Ectodermal cell (in vitro differentiated cells): ENCODE measurements around the gene GPX6.
A peak's percentile ranks its signal among the peaks of the same experiment; 100 is the strongest.

Experiments used
- H3K27ac ChIP-seq: 2 replicates; pipeline ENCODE4 v1.7.0; 2013; ENCODE audit warnings: mild to moderate bottlenecking, low read depth, low read length; ENCODE audit not compliant: insufficient read depth, poor library complexity, severe bottlenecking
- H3K27me3 ChIP-seq: 2 replicates; pipeline ENCODE4 v1.7.0; 2013; ENCODE audit warnings: mild to moderate bottlenecking, low read length; ENCODE audit not compliant: insufficient read depth, control insufficient read depth, poor library complexity, severe bottlenecking
- H3K36me3 ChIP-seq: one replicate; pipeline ENCODE4 v1.7.0; 2013; ENCODE audit warnings: low read length; ENCODE audit not compliant: control insufficient read depth, insufficient read depth
- H3K4me1 ChIP-seq: one replicate; pipeline ENCODE4 v1.7.0; 2013; ENCODE audit warnings: low read length; ENCODE audit not compliant: control insufficient read depth, insufficient read depth
- H3K4me3 ChIP-seq: 2 replicates; pipeline ENCODE4 v1.7.0; 2013; ENCODE audit warnings: low read depth, low read length, control low read depth; ENCODE audit not compliant: insufficient read depth
- H3K9me3 ChIP-seq: 2 replicates; pipeline ENCODE4 v1.7.0; 2013; ENCODE audit warnings: mild to moderate bottlenecking, low read length, moderate library complexity; ENCODE audit not compliant: control insufficient read depth
- WGBS, 2 experiments: methylation state at CpG; one replicate each; pipeline ENCODE4 v1.1.7; 2013; ENCODE audit warnings: missing lambda C conversion rate in 2 of 2; 5-methylcytosine and 5-hydroxymethylcytosine counted together

The GPX6 gene

DNA sequence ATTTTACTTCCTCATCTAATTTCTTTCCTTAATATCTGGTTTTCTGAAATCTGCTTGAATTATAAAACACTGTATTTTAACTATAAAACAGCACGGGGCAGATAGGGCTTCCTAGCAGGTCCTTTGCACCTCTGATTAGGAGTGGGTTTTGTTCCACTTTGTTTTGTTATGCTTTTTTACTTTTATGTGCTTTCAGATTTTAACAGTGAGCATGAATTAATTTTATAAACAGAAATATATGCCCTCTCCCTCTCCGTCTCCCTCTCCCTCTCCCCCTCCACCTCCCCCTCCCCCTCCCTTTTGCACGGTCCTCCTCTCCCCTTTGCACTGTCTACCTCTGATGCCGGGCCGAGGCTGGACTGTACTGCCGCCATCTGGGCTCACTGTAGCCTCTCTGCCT lies 14.3 kb downstream of the GPX6 start:
- WGBS, 2 experiments: 93% methylated on average over 5 to 6 of the region's 6 CpGs
- Histone ChIP-seq H3K27ac (no peak overlapping the region), H3K4me3 (no peak overlapping the region), H3K4me1 (peaks cover 13% of the 10 kb centered on the region), H3K9me3 (no peaks in the 10 kb centered on the region), H3K27me3 (no peaks in the 10 kb centered on the region), H3K36me3 (no peaks in the 10 kb centered on the region)

DNA sequence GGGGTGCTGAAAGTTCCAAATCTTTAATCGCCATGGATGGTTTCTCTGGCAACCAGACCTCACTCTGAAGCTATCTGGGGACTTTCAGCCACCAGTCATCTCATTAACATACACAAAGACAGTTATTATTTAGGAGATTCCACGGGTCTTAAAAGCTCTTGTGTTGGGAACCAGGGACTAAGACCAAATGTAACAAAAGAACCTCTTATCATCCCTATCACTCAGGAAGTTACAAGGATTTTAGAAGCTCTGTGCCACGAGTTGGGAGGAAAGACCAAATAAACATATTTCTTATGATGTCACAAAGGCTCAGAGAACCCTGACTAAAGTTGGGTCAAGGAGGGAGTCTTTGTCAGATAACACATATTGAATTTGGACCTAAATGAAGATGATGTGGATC lies 17.7 kb downstream of the GPX6 start:
- no peak overlapping the region for H3K4me3 ChIP-seq
- no peaks in the 10 kb centered on the region for H3K36me3 ChIP-seq
- peaks cover 10% of the 10 kb centered on the region for H3K4me1 ChIP-seq
- WGBS, 2 experiments: 57 to 85% methylated on average over 2 to 3 of the region's 3 CpGs
- no peaks in the 10 kb centered on the region for H3K27me3 ChIP-seq
- H3K9me3 ChIP-seq: no peaks in the 10 kb centered on the region
- peak overlapping the region; percentile 9 for H3K27ac ChIP-seq

DNA sequence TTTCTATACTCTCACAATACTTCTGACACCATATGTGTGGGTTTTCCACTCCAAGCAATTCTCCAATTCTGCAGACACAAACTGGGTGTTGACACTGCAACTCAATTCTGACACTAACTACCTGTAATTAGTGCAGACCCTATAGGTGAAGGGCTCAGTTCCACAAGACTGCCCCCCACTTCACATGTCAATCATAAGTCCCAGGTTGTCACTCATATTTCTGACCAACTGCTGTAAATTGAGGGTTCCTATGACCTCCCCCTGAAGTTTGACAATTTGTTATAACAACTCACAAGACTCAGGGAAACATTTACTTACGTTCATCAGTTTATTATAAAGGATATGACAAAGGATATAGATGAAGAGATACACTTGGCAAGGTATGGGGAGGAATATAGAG lies 18.3 kb downstream of the GPX6 start:
- H3K27me3 ChIP-seq: no peaks in the 10 kb centered on the region
- H3K4me1 ChIP-seq: peaks cover 10% of the 10 kb centered on the region
- H3K27ac ChIP-seq: no peak overlapping the region
- WGBS, 2 experiments: 100% methylated on average over 1 of the region's 1 CpG; no CpG with 5 or more reads in 1 of the 2 experiments
- H3K36me3 ChIP-seq: no peaks in the 10 kb centered on the region
- no peaks in the 10 kb centered on the region for H3K9me3 ChIP-seq
- no peak overlapping the region for H3K4me3 ChIP-seq

DNA sequence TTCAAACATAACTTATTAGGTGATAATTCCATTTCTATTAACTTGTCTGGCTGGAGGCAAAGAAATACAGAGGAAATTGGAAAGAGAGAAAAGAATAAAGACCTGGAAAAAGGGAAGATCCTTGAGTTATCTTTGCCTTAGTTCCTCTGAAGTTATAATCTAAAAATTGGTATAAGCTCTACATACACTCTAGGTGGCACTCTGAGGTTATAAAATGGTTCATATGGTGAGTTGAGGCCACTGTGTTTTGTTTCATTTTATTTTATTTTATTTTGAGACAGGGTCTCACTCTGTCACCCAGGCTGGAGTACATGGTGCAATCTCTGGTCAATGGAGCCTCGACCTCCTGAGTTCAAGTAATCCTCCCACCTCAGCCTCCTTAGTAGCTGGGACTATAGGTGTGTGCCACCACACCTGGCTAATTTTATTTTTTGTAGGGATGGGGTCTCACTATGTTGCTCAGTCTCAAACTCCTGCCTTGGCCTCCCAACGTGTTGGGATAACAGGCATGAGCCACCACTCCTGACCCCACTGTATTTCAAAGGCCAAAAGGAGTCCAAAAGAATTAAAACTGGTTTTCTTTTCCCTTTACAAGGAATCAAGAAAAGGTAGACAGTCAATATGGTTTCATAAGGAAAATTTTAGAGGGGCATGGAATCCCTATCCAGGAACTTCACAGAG lies 19.4 kb downstream of the GPX6 start:
- H3K9me3 ChIP-seq: no peaks in the 10 kb centered on the region
- no peak overlapping the region for H3K4me3 ChIP-seq
- H3K27me3 ChIP-seq: no peaks in the 10 kb centered on the region
- WGBS, 2 experiments: 64 to 74% methylated on average over 2 of the region's 2 CpGs
- no peak overlapping the region for H3K27ac ChIP-seq
- H3K4me1 ChIP-seq: peaks cover 10% of the 10 kb centered on the region
- H3K36me3 ChIP-seq: no peaks in the 10 kb centered on the region

DNA sequence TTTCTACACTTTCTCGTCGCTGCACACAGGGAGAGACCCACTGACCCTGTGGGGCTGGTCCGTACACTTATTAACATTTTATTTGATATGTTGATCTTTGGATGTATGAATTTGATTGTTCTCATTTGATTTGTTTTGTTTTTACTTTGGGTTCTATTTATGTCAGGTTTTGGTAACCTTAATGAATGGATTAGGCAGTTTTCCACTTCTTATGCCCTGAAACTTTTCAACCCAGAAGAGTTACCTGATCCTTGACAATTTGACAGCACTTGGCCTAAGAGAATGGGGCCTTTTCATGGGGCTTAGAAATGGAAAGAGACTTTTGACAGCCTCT lies 23.6 kb downstream of the GPX6 start:
- Histone ChIP-seq H3K9me3 (no peaks in the 10 kb centered on the region), H3K36me3 (no peaks in the 10 kb centered on the region), H3K4me3 (no peak overlapping the region), H3K4me1 (no peaks in the 10 kb centered on the region), H3K27me3 (no peaks in the 10 kb centered on the region), H3K27ac (no peak overlapping the region)
- WGBS, 2 experiments: 90 to 96% methylated on average over 3 of the region's 3 CpGs

DNA sequence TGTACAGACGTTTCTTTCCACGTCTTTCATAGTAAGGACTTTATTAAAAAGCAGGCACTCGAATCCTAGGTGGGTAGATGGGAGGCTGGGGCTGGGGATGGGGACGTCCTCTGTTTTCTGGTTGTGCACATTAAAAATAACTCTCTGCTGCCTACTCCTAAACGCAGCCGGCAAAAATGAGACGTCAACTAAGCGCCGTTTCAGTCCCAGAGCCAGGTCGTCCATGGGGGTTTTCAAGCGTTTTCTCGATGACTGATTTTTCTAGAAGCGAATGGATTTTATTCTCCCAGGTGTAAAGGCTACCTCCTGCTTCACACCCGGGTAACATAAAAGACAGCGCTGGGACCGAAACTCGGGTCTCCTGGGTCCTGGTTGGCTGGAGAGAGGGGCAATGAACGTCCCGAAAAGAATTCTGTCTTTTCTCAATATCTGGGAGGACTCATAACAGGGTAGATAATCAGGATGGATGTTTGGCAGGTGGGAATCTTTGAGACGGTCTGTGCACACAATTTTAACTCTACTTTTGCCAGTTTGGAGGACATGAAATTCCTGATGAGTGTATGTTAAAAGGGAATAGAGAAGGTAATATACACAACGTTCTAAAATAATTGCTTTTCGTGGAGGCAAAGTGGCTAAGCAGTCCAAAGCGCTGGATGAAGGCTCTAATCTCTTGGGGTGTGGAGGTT lies 25.2 kb downstream of the GPX6 start:
- 17 to 23% methylated on average over 23 of the region's 23 CpGs for WGBS, 2 experiments

DNA sequence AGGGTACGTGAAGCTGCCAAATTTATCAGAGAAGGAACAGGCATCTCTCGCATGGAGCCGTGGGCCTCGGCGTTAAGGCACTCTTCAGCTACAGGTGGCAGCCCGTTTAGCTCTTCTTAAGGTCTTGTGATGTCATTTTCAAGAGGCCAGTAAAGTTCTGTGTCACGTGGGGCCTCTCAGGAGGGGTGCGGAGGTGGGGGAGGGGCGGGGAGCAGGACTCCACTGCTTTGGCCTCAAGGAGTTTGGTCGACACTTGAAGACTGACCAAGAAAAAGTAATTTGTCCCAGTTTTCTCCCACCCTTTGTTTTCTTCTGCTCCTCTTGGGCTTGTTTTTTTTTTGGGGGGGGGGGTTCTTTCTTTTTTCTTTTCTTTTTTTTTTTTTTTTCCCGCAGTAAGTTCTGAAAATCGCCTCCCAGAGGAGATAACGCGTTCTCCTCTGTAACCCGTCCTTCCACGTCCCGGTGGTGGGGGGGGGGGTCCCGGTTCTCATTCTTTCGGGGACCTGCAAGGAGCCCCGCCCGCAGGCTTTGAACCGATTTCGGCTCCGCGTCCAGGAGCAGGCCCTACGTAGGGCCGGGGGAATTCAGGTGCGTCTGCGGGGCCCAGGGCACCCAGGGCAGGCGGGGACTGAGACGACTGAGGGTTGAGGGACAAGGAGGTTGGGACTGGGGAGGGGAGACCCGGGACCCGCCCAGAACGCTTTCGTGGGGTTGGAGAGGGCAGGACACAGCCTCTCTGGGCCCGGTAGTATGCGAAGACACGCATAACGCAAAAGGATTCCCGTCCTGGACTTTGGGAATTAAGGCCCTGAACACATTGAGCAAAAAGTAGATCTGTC lies 26.0 kb downstream of the GPX6 start:
- Histone ChIP-seq H3K9me3 (no peaks in the 10 kb centered on the region), H3K4me1 (no peaks in the 10 kb centered on the region), H3K36me3 (no peaks in the 10 kb centered on the region), H3K4me3 (peak overlapping the region; percentile 81), H3K27ac (peak overlapping the region; percentile 60), H3K27me3 (no peaks in the 10 kb centered on the region)
- 0 to 1% methylated on average over 39 to 40 of the region's 40 CpGs for WGBS, 2 experiments

More for the DNA sequence above, 25.2 kb downstream of the GPX6 start:
- no peak overlapping the region for H3K27ac ChIP-seq
- H3K4me3 ChIP-seq: peak overlapping the region; percentile 81
- no peaks in the 10 kb centered on the region for H3K9me3 ChIP-seq
- H3K4me1 ChIP-seq: no peaks in the 10 kb centered on the region
- H3K36me3 ChIP-seq: no peaks in the 10 kb centered on the region
- H3K27me3 ChIP-seq: no peaks in the 10 kb centered on the region

DNA sequence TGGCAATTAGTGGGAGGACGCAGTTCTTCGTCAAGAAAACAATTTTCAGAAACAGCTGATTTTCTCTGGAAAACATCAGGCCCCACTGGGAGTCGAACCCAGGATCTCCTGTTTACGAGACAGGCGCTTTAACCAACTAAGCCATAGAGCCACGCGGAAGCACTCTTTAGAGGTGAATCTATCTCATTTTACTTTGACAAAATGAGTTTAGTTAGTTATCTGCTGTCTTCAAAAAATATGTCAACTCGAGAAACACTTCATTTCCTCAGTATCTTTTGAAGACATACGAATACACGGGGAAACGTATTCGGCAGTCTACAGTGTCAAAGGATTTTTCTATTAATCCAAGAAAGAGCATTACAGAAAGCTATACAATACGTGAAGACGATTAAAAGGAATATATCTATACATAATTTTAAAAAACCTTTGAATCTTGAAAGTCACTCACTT lies 26.7 kb downstream of the GPX6 start:
- Histone ChIP-seq H3K27ac (peak overlapping the region; percentile 55), H3K9me3 (no peaks in the 10 kb centered on the region), H3K4me1 (no peaks in the 10 kb centered on the region), H3K4me3 (peak overlapping the region; percentile 81), H3K27me3 (no peaks in the 10 kb centered on the region), H3K36me3 (no peaks in the 10 kb centered on the region)
- WGBS, 2 experiments: 6 to 9% methylated on average over 7 to 13 of the region's 14 CpGs

DNA sequence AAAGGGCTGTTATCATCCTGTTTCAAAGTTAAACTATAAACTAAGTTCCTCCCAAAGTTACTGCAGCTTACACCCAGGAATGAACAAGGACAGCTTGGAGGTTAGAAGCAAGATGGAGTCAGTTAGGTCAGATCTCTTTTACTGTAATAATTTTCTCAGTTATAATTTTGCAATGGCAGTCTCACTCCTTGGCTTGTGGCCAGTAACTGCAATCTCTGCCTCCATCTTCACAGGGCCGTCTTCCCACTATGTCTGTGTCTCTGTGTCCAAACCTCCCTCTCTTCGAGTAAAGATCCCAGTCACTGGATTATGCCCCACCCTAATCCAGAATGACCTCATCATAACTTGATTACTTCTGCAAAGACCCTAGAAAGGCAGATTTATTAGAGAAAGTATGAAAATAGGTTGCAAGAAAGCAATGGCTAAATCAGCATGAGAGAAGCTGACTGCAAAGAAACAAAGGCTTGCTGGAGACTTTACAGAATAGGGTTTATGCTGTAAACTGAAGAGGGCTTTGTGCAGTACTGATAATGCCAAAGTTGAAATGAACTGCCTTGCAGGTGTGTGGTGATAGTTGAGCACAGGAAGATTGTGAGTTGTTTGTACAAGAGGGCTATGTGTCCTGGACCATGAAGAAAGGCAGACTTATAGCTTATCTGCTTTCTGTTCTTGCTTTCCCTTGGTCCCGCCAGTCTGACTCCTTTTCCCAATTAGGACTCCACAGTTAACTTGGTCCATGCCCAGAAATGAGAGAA lies 28.4 kb downstream of the GPX6 start:
- Histone ChIP-seq H3K36me3 (no peaks in the 10 kb centered on the region), H3K9me3 (no peaks in the 10 kb centered on the region), H3K4me3 (no peak overlapping the region), H3K27me3 (peaks cover 6% of the 10 kb centered on the region), H3K4me1 (no peaks in the 10 kb centered on the region), H3K27ac (no peak overlapping the region)
- WGBS, 2 experiments: 90 to 93% methylated on average over 3 of the region's 3 CpGs
